GM23338 (cell line): ENCODE results near the gene EMP2. TPM values are rescaled to one million over a fixed set of nuclear protein-coding genes. Genes with fewer than 3 reads are reported as not detected.

ENCODE experiments used
- ATAC-seq: fragments of 200-7000 bp; cut with Tn5 transposase; 3 replicates; pipeline ENCODE4 v1.9.1; 2020
- DNase-seq: peaks from one replicate; pipeline ENCODE4 v3.0.0-alpha.2; 2015; ENCODE audit warnings: low spot score
- H2AFZ ChIP-seq: fragments of 200-600 bp; sonication (generic); 2 replicates; pipeline ENCODE4 v1.8.0; 2016; ENCODE audit warnings: antibody characterized with exemption, mild to moderate bottlenecking, moderate library complexity
- H3F3A ChIP-seq: fragments of 200-600 bp; sonication (generic); replicated peaks from 2 replicates; pipeline ENCODE4 v1.8.0; 2017; ENCODE audit warnings: antibody characterized with exemption, mixed run types, low read depth
- H3K27ac ChIP-seq: fragments of 200-600 bp; sonication (generic); 2 replicates; pipeline ENCODE4 v1.6.1; 2016; ENCODE audit warnings: low read depth
- H3K27me3 ChIP-seq: fragments of 200-600 bp; sonication (generic); 2 replicates; pipeline ENCODE4 v1.8.0; 2016; ENCODE audit warnings: mild to moderate bottlenecking, mixed run types, moderate library complexity; ENCODE audit not compliant: insufficient read depth
- H3K36me3 ChIP-seq: fragments of 200-600 bp; sonication (generic); 2 replicates; pipeline ENCODE4 v1.8.0; 2016; ENCODE audit warnings: mild to moderate bottlenecking; ENCODE audit not compliant: insufficient read depth
- H3K4me1 ChIP-seq: fragments of 200-600 bp; sonication (generic); 2 replicates; pipeline ENCODE4 v1.8.0; 2016; ENCODE audit warnings: mild to moderate bottlenecking, moderate library complexity; ENCODE audit not compliant: insufficient read depth
- H3K4me2 ChIP-seq: fragments of 200-600 bp; sonication (generic); 2 replicates; pipeline ENCODE4 v1.7.1; 2017; ENCODE audit warnings: mixed run types
- H3K4me3 ChIP-seq: fragments of 200-600 bp; sonication (generic); 2 replicates; pipeline ENCODE4 v1.6.1; 2016; ENCODE audit warnings: mixed run types
- H3K79me2 ChIP-seq: fragments of 200-600 bp; sonication (generic); replicated peaks from 2 replicates; pipeline ENCODE4 v1.8.0; 2017; ENCODE audit warnings: mild to moderate bottlenecking; ENCODE audit not compliant: insufficient read depth
- H3K9me2 ChIP-seq: fragments of 200-600 bp; sonication (generic); 2 replicates; pipeline ENCODE4 v1.8.0; 2017; ENCODE audit not compliant: insufficient read depth
- H4K20me1 ChIP-seq: fragments of 200-600 bp; sonication (generic); replicated peaks from 2 replicates; pipeline ENCODE4 v1.8.0; 2017; ENCODE audit warnings: mild to moderate bottlenecking; ENCODE audit not compliant: insufficient read depth
- H3K27ac Mint-ChIP-seq: 2 replicates; pipeline ENCODE4 v1.8.0; 2020; ENCODE audit warnings: inconsistent platforms, mild to moderate bottlenecking, moderate library complexity, mixed read lengths
- H3K27me3 Mint-ChIP-seq: 3 replicates; pipeline ENCODE4 v1.8.0; 2022; ENCODE audit warnings: low read depth, mild to moderate bottlenecking, moderate library complexity, mixed read lengths, inconsistent platforms; ENCODE audit not compliant: insufficient read depth, poor library complexity
- H3K36me3 Mint-ChIP-seq: 3 replicates; pipeline ENCODE4 v1.8.0; 2021; ENCODE audit warnings: low read depth, mild to moderate bottlenecking, inconsistent platforms, moderate library complexity, mixed read lengths
- H3K4me1 Mint-ChIP-seq: 3 replicates; pipeline ENCODE4 v1.8.0; 2020; ENCODE audit warnings: mild to moderate bottlenecking, inconsistent platforms, mixed read lengths
- H3K4me3 Mint-ChIP-seq: 3 replicates; pipeline ENCODE4 v1.8.0; 2021; ENCODE audit warnings: moderate library complexity, mild to moderate bottlenecking, inconsistent platforms, mixed read lengths
- H3K9me3 Mint-ChIP-seq: 3 replicates; pipeline ENCODE4 v1.8.0; 2020; ENCODE audit warnings: moderate library complexity, mild to moderate bottlenecking, inconsistent platforms, mixed read lengths
- CREB1 ChIP-seq: fragments of 250-450 bp; sonication (Bioruptor Pico); IDR thresholded peaks from 2 replicates; pipeline ENCODE4 v1.5.0; 2020; ENCODE audit warnings: low read depth, mild to moderate bottlenecking, moderate library complexity
- CTCF ChIP-seq, 2 experiments: fragments of 200-600 bp in 1 of 2; sonication (generic) in 1 of 2; conservative IDR thresholded peaks; 2 replicates each; pipeline versions ENCODE4 v1.5.1 to v1.6.1; 2016 to 2017; ENCODE audit warnings: antibody characterized with exemption in 2 of 2, low read depth in 2 of 2, mild to moderate bottlenecking in 2 of 2, moderate library complexity in 1 of 2
- ETS1 ChIP-seq: IDR thresholded peaks from 2 replicates; pipeline ENCODE4 v1.6.1; 2016; ENCODE audit warnings: antibody characterized with exemption
- EZH2 ChIP-seq: fragments of 200-600 bp; sonication (generic); IDR thresholded peaks from one replicate; pipeline ENCODE4 v1.8.0; 2017; ENCODE audit warnings: antibody characterized with exemption, mild to moderate bottlenecking, low read depth; ENCODE audit not compliant: unreplicated experiment
- EZH2phosphoT487 ChIP-seq: fragments of 200-600 bp; sonication (generic); IDR thresholded peaks from one replicate; pipeline ENCODE4 v1.8.1; 2018; ENCODE audit warnings: antibody characterized with exemption; ENCODE audit not compliant: unreplicated experiment
- NANOG ChIP-seq: IDR thresholded peaks from 2 replicates; pipeline ENCODE4 v1.6.1; 2016; ENCODE audit warnings: antibody characterized with exemption, borderline replicate concordance
- POLR2AphosphoS5 ChIP-seq: IDR thresholded peaks from 2 replicates; pipeline ENCODE4 v1.6.1; 2016; ENCODE audit warnings: antibody characterized with exemption, low read depth
- REST ChIP-seq: IDR thresholded peaks from one replicate; pipeline ENCODE4 v1.6.1; 2018; ENCODE audit warnings: antibody characterized with exemption; ENCODE audit not compliant: unreplicated experiment
- STAT1 ChIP-seq: IDR thresholded peaks from one replicate; pipeline ENCODE4 v1.6.1; 2016; ENCODE audit warnings: antibody characterized with exemption; ENCODE audit not compliant: unreplicated experiment
- ZNF462 ChIP-seq: fragments of 250-450 bp; sonication (Bioruptor Pico); IDR thresholded peaks from 2 replicates; pipeline ENCODE4 v1.5.0; 2020; ENCODE audit warnings: mild to moderate bottlenecking, moderate library complexity
- polyA plus RNA-seq: library from polyadenylated mRNA; unstranded; fragments of >200 nt; fragmentation: Nextera tagmentation; extraction: Ambion mirVana; gene quantifications from 2 replicates; pipeline ENCODE4 v1.2.1, GENCODE V29; 2016
- total RNA-seq: library from RNA; depleted of rRNA; stranded (reverse); fragments of >200 nt; shearing (Covaris generic); gene quantifications from 2 replicates; pipeline ENCODE4 v1.2.3, GENCODE V29; 2014

EMP2 gene
- total and polyA plus RNA-seq, 2 experiments from 2014 or later: 7.3 to 40.1 TPM

- TF ChIP-seq REST: no peak
- TF ChIP-seq CTCF (conservative IDR thresholded peaks at IDR 0.05; ENCODE audit: low read depth in 2 of 2): no peak
- no peak for TF ChIP-seq CREB1 (CRISPR knock-in tag)
- TF ChIP-seq POLR2AphosphoS5: no peak
- TF ChIP-seq ETS1: no peak
- TF ChIP-seq EZH2: no peak
- TF ChIP-seq NANOG: no peak
These were observed 55.1 kb downstream of the EMP2 start (continued) for GRCh38 chr16:10525214-10525825.

GRCh38 chr16:10522966-10523365, 57.4 kb downstream of the EMP2 start:
- Histone ChIP-seq H4K20me1 (no peaks in the 10 kb centered on the region), H3K4me2 (no peak overlapping the region), H3K36me3 (no peaks in the 10 kb centered on the region), H3K4me1 (no peaks in the 10 kb centered on the region), H3K79me2 (no peaks in the 10 kb centered on the region), H3K9me2 (no peaks in the 10 kb centered on the region), H3K27me3 (no peaks in the 10 kb centered on the region), H3K27ac (no peak overlapping the region), H3F3A (0 out of 2 replicates have a peak, but pooled peaks cover 2% of the 10 kb centered on the region), H2AFZ (no peak overlapping the region), H3K4me3 (no peak overlapping the region)
- no peak overlapping the region for H3K4me3 Mint-ChIP-seq
- no peak overlapping the region for H3K27ac Mint-ChIP-seq
- DNase-seq (no peak), ATAC-seq (no peak)
- peaks cover 3% of the 10 kb centered on the region for H3K27me3 Mint-ChIP-seq
- H3K9me3 Mint-ChIP-seq: no peaks in the 10 kb centered on the region; the same call in 2 of the 3 replicates
- H3K4me1 Mint-ChIP-seq: no peaks in the 10 kb centered on the region
- no peaks in the 10 kb centered on the region for H3K36me3 Mint-ChIP-seq
- TF ChIP-seq CTCF (conservative IDR thresholded peaks at IDR 0.05; ENCODE audit: low read depth in 2 of 2) (no peak), STAT1 (no peak), ZNF462 (CRISPR knock-in tag) (no peak), EZH2phosphoT487 (no peak)
